H9 (cell line): Measurements from ENCODE around the gene OTOL1. TPM values are rescaled to one million over a fixed set of nuclear protein-coding genes. Genes with fewer than 3 reads are reported as not detected.

Experiments used
- DNase-seq: peaks from one replicate; pipeline ENCODE4 v3.0.0-alpha.2; 2017
- H2AFZ ChIP-seq: one replicate; pipeline ENCODE4 v1.6.1; 2013; ENCODE audit warnings: mild to moderate bottlenecking, low read length, control low read depth, moderate library complexity
- H2AK5ac ChIP-seq: 2 replicates; pipeline ENCODE4 v1.6.1; 2013; ENCODE audit warnings: low read length, control low read depth, mixed read lengths; ENCODE audit not compliant: insufficient read length
- H2BK120ac ChIP-seq: one replicate; pipeline ENCODE4 v1.6.1; 2013; ENCODE audit warnings: low read depth, mild to moderate bottlenecking, low read length, control low read depth, inconsistent platforms; ENCODE audit not compliant: poor library complexity, severe bottlenecking
- H2BK12ac ChIP-seq: 2 replicates; pipeline ENCODE4 v1.6.1; 2013; ENCODE audit warnings: low read length, control low read depth, mixed read lengths, low read depth; ENCODE audit not compliant: insufficient read length
- H2BK15ac ChIP-seq: 2 replicates; pipeline ENCODE4 v1.6.1; 2013; ENCODE audit warnings: low read depth, low read length, control low read depth
- H2BK20ac ChIP-seq: one replicate; pipeline ENCODE4 v1.6.1; 2013; ENCODE audit warnings: low read depth, mild to moderate bottlenecking, low read length, control low read depth, inconsistent platforms; ENCODE audit not compliant: poor library complexity, severe bottlenecking
- H2BK5ac ChIP-seq: 2 replicates; pipeline ENCODE4 v1.6.1; 2013; ENCODE audit warnings: low read length, control low read depth, mixed read lengths; ENCODE audit not compliant: insufficient read length
- H3K14ac ChIP-seq: 2 replicates; pipeline ENCODE4 v1.6.1; 2013; ENCODE audit warnings: low read length, control low read depth; ENCODE audit not compliant: insufficient read depth
- H3K18ac ChIP-seq: 2 replicates; pipeline ENCODE4 v1.6.1; 2013; ENCODE audit warnings: low read depth, mild to moderate bottlenecking, mixed read lengths, low read length, control low read depth; ENCODE audit not compliant: insufficient read length
- H3K23ac ChIP-seq: 2 replicates; pipeline ENCODE4 v1.6.1; 2013; ENCODE audit warnings: low read length, control low read depth, mixed read lengths, low read depth; ENCODE audit not compliant: insufficient read length
- H3K23me2 ChIP-seq: 2 replicates; pipeline ENCODE4 v1.6.1; 2013; ENCODE audit warnings: low read depth, mild to moderate bottlenecking, mixed read lengths, low read length, control low read depth; ENCODE audit not compliant: insufficient read length, poor library complexity, severe bottlenecking
- H3K27ac ChIP-seq: 2 replicates; pipeline ENCODE4 v1.5.1; 2013; ENCODE audit warnings: low read length, control low read depth, mixed read lengths, low read depth; ENCODE audit not compliant: insufficient read length
- H3K27me3 ChIP-seq: 2 replicates; pipeline ENCODE4 v1.6.1; 2013; ENCODE audit warnings: low read length, control low read depth, inconsistent platforms; ENCODE audit not compliant: insufficient read depth
- H3K4ac ChIP-seq: 2 replicates; pipeline ENCODE4 v1.6.1; 2013; ENCODE audit warnings: low read depth, mild to moderate bottlenecking, control low read depth, inconsistent platforms, low read length, moderate library complexity
- H3K4me1 ChIP-seq: 2 replicates; pipeline ENCODE4 v1.6.1; 2013; ENCODE audit warnings: low read length, control low read depth, inconsistent platforms; ENCODE audit not compliant: insufficient read depth
- H3K4me2 ChIP-seq: 2 replicates; pipeline ENCODE4 v1.6.1; 2013; ENCODE audit warnings: low read length, control low read depth, mixed read lengths; ENCODE audit not compliant: insufficient read length, insufficient read depth
- H3K56ac ChIP-seq: 2 replicates; pipeline ENCODE4 v1.6.1; 2013; ENCODE audit warnings: low read depth, mild to moderate bottlenecking, mixed read lengths, low read length, control low read depth; ENCODE audit not compliant: insufficient read length
- H3K79me1 ChIP-seq: 2 replicates; pipeline ENCODE4 v1.6.1; 2013; ENCODE audit warnings: low read depth, mild to moderate bottlenecking, moderate library complexity, low read length, control low read depth, inconsistent platforms; ENCODE audit not compliant: insufficient read depth, poor library complexity, severe bottlenecking
- H3K79me2 ChIP-seq: 2 replicates; pipeline ENCODE4 v1.6.1; 2013; ENCODE audit warnings: low read length, control low read depth, inconsistent platforms; ENCODE audit not compliant: insufficient read depth
- H3K9ac ChIP-seq: 2 replicates; pipeline ENCODE4 v1.6.1; 2013; ENCODE audit warnings: low read length, control low read depth, mixed read lengths; ENCODE audit not compliant: insufficient read length; ENCODE audit errors: extremely low read depth
- H3K9me3 ChIP-seq: one replicate; pipeline ENCODE4 v1.6.1; 2013; ENCODE audit warnings: low read depth, low read length, inconsistent platforms; ENCODE audit not compliant: control insufficient read depth
- H3T11ph ChIP-seq: one replicate; pipeline ENCODE4 v1.6.1; 2013; ENCODE audit warnings: mild to moderate bottlenecking, low read length, control low read depth, inconsistent platforms
- H4K20me1 ChIP-seq: one replicate; pipeline ENCODE4 v1.6.1; 2013; ENCODE audit not compliant: control insufficient read depth, insufficient read length, insufficient read depth
- H4K5ac ChIP-seq: 2 replicates; pipeline ENCODE4 v1.6.1; 2013; ENCODE audit warnings: low read depth, mild to moderate bottlenecking, mixed read lengths, low read length, control low read depth; ENCODE audit not compliant: insufficient read length
- H4K8ac ChIP-seq: replicated peaks from 2 replicates; pipeline ENCODE4 v1.6.1; 2013; ENCODE audit warnings: low read length, control low read depth, mixed read lengths, low read depth; ENCODE audit not compliant: insufficient read length
- H4K91ac ChIP-seq: 2 replicates; pipeline ENCODE4 v1.6.1; 2013; ENCODE audit warnings: low read depth, mild to moderate bottlenecking, moderate library complexity, mixed read lengths, low read length, control low read depth; ENCODE audit not compliant: insufficient read length
- H3K27ac Mint-ChIP-seq, 3 experiments: 2 replicates in 2 of 3; 3 replicates in 1 of 3; pipeline ENCODE4 v1.8.0; 2020 to 2021; ENCODE audit warnings: mixed read lengths in 3 of 3, mild to moderate bottlenecking in 1 of 3, moderate library complexity in 1 of 3
- H3K27me3 Mint-ChIP-seq: 2 replicates; pipeline ENCODE4 v1.8.0; 2021; ENCODE audit warnings: low read depth, mild to moderate bottlenecking, moderate library complexity, mixed read lengths
- H3K36me3 Mint-ChIP-seq, 3 experiments: 2 replicates in 2 of 3; 3 replicates in 1 of 3; pipeline ENCODE4 v1.8.0; 2020 to 2021; ENCODE audit warnings: low read depth in 3 of 3, mixed read lengths in 3 of 3; ENCODE audit not compliant: insufficient read depth in 1 of 3
- H3K4me1 Mint-ChIP-seq, 2 experiments: 2 replicates each; pipeline ENCODE4 v1.8.0; 2020; ENCODE audit warnings: mixed read lengths in 2 of 2
- H3K4me3 Mint-ChIP-seq, 2 experiments: 2 replicates in 1 of 2; 3 replicates in 1 of 2; pipeline ENCODE4 v1.8.0; 2020 to 2021; ENCODE audit warnings: mild to moderate bottlenecking in 2 of 2, mixed read lengths in 2 of 2, moderate library complexity in 1 of 2
- H3K9me3 Mint-ChIP-seq, 2 experiments: 2 replicates in 1 of 2; 3 replicates in 1 of 2; pipeline ENCODE4 v1.8.0; 2020; ENCODE audit warnings: mild to moderate bottlenecking in 2 of 2, mixed read lengths in 2 of 2, moderate library complexity in 1 of 2
- CTCF ChIP-seq: fragments of 200-600 bp; sonication (generic); conservative IDR thresholded peaks from 3 replicates; pipeline ENCODE4 v1.8.0; 2021; ENCODE audit warnings: antibody characterized with exemption, mild to moderate bottlenecking
- WGBS: extraction: QIAGEN DNeasy Blood & Tissue Kit; methylation state at CpG from one replicate; pipeline ENCODE4 v1.1.7; 2013; ENCODE audit warnings: missing lambda C conversion rate, low lambda C conversion rate, mixed read lengths; ENCODE audit not compliant: insufficient read length; ENCODE audit errors: extremely low coverage; 5-methylcytosine and 5-hydroxymethylcytosine counted together
- total RNA-seq: library from RNA; stranded (reverse); gene quantifications from 2 replicates; pipeline ENCODE4 v1.2.1, GENCODE V29; 2021

Gene OTOL1
- total RNA-seq, 1 experiment from 2014 or later: not detected

- Mint-ChIP-seq H3K27ac (peak overlapping the region in 2 of 3 experiments; percentile 13 to 31; a peak in 3 of 7 replicates), H3K36me3 (no peaks in the 10 kb centered on the region), H3K4me3 (no peak overlapping the region), H3K27me3 (no peaks in the 10 kb centered on the region), H3K9me3 (no peaks in the 10 kb centered on the region), H3K4me1 (peaks cover 3 to 5% of the 10 kb centered on the region in 2 experiments; a peak in 3 of 4 replicates)
- no peak overlapping the region for H3K4ac ChIP-seq
- no peak overlapping the region for H4K8ac ChIP-seq
- H3K79me1 ChIP-seq: no peaks in the 10 kb centered on the region
- H3K4me1 ChIP-seq: no peaks in the 10 kb centered on the region
- no peak overlapping the region for H2AK5ac ChIP-seq
- H2BK5ac ChIP-seq: no peak overlapping the region
- no peak overlapping the region for H2BK12ac ChIP-seq
- no peak overlapping the region for H3K4me2 ChIP-seq
- H4K5ac ChIP-seq: no peak overlapping the region
- no peak overlapping the region for H3K9ac ChIP-seq
- TF ChIP-seq CTCF: no peak
- H3K56ac ChIP-seq: no peak overlapping the region
- no peak overlapping the region for H4K91ac ChIP-seq
- H3K79me2 ChIP-seq: no peaks in the 10 kb centered on the region
- H2BK15ac ChIP-seq: no peak overlapping the region
- no CpG with 5 or more reads among the region's 2 CpGs for whole genome bisulfite sequencing
- DNase-seq: no peak
- no peak overlapping the region for H3T11ph ChIP-seq
- no peak overlapping the region for H3K18ac ChIP-seq
- no peaks in the 10 kb centered on the region for H3K23me2 ChIP-seq
- no peak overlapping the region for H2BK120ac ChIP-seq
- no peak overlapping the region for H3K23ac ChIP-seq
- no peak overlapping the region for H2AFZ ChIP-seq
- H4K20me1 ChIP-seq: no peaks in the 10 kb centered on the region
- H3K27me3 ChIP-seq: no peaks in the 10 kb centered on the region
- no peak overlapping the region for H3K14ac ChIP-seq
- no peaks in the 10 kb centered on the region for H3K9me3 ChIP-seq
- H2BK20ac ChIP-seq: no peak overlapping the region
- H3K27ac ChIP-seq: no peak overlapping the region
Observed at GRCh38 chr3:161452179-161452578, 44.4 kb upstream of the OTOL1 start.
